ENCODE measurements around the gene NAT9. TPM values are rescaled to one million over a fixed set of nuclear protein-coding genes. Genes with fewer than 3 reads are reported as not detected.

The NAT9 gene
- total and polyA plus RNA-seq, 2 of the 4 experiments (the other 2 are of a cell fraction): 48.9 to 62.0 TPM

DNA sequence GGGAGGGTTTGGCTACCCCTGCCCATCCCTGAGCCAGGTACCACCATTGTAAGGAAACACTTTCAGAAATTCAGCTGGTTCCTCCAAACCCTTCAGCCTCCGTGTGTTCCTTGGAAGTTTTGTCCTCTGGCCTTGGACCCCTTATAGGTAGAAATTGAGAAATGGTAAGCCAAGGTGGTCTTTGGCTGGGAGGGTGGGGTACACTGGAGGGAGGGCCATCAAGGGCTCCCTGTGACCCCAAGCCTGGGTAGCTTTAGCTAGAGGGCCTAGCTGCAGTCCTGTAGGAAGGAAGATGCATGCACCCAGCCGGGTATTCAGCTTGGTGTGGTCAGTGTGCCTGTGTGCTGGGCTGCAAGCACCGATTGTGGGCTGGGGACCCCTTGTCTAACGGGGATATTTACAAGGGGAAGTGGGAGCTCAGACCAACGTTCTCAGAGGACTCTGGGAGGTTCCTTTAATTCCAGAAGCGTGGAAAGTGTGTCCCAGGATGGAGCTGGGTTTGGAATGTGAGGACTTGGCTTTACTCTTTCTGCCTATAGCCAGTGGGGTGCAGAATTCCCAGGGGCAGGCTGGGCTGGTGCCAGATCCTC, 6.8 kb downstream of the NAT9 start:
- Histone ChIP-seq H3K9ac (ENCODE audit: low read depth, low read length) (no peak overlapping the region), H4K8ac (ENCODE audit: low read depth in 2 of 2, low read length in 2 of 2) (no peak overlapping the region), H3K23ac (ENCODE audit: low read depth, low read length) (no peak overlapping the region), H3K9me1 (ENCODE audit: insufficient read depth, low read length) (peaks cover 9% of the 10 kb centered on the region; the same call in 1 of the 2 replicates), H2AK5ac (ENCODE audit: low read depth, low read length) (no peak overlapping the region), H3K27ac (ENCODE audit: insufficient read depth, low read length) (no peak overlapping the region), H4K5ac (ENCODE audit: low read depth, low read length) (no peak overlapping the region), H2BK20ac (ENCODE audit: low read depth, low read length) (no peak overlapping the region), H2BK15ac (ENCODE audit: low read depth, low read length) (no peak overlapping the region), H2BK5ac (ENCODE audit: low read depth, low read length, poor library complexity, severe bottlenecking) (no peak overlapping the region), H3K79me1 (ENCODE audit: low read depth in 1 of 2, low read length in 2 of 2) (peaks cover 14 to 19% of the 10 kb centered on the region in 2 experiments; a peak in 3 of 4 replicates), H2AK9ac (replicated peaks; ENCODE audit: low read depth, low read length, poor library complexity) (no peak overlapping the region), H3K14ac (replicated peaks; ENCODE audit: low read depth, low read length) (no peak overlapping the region), H2BK120ac (ENCODE audit: low read depth, low read length) (no peak overlapping the region), H3K56ac (ENCODE audit: extremely low read depth, insufficient read depth, low read length) (no peak overlapping the region), H3K4me1 (ENCODE audit: control insufficient read depth, insufficient read depth, low read length) (peaks cover 15% of the 10 kb centered on the region), H3K27me3 (ENCODE audit: control insufficient read depth, insufficient read depth, low read length) (no peaks in the 10 kb centered on the region), H3K4ac (ENCODE audit: low read depth, low read length) (no peak overlapping the region), H3K4me2 (ENCODE audit: low read depth, low read length) (no peak overlapping the region), H3K18ac (ENCODE audit: low read depth, low read length) (no peak overlapping the region), H3K4me3 (ENCODE audit: insufficient read depth, low read depth, low read length) (no peak overlapping the region), H3K9me3 (ENCODE audit: control insufficient read depth, insufficient read depth, low read length) (no peaks in the 10 kb centered on the region), H4K20me1 (ENCODE audit: insufficient read depth, low read length) (peaks cover 10% of the 10 kb centered on the region), H3K36me3 (ENCODE audit: control insufficient read depth, insufficient read depth, low read length) (peaks cover 35% of the 10 kb centered on the region), H2AFZ (replicated peaks; ENCODE audit: low read length, poor library complexity) (no peak overlapping the region), H4K91ac (ENCODE audit: insufficient read depth, low read depth, low read length) (no peak overlapping the region)
- 0% methylated on average over 1 of the region's 6 CpGs; no CpG with 5 or more reads in 1 of the 2 experiments for WGBS, 2 experiments (ENCODE audit: extremely low coverage in 2 of 2, insufficient read length in 1 of 2)
- no peak for TF ChIP-seq MAZ (IDR thresholded peaks at IDR 0.05; ENCODE audit: borderline replicate concordance, low read depth, low read length)
- BruUV-seq (replicated peaks): no TSS peak
- ChIA-PET POLR2A (ENCODE audit: unreplicated experiment) (no interaction called here), CTCF (no interaction called here)
- dilution Hi-C loops (cut with HindIII; ENCODE audit: low sequenced_read_pairs, unreplicated experiment): no loop called here
- ATAC-seq (ENCODE audit: low read depth) (no peak), DNase-seq (no peak)
- intact Hi-C loops (cut with micrococcal nuclease): no loop called here
- in situ Hi-C loops (cut with MboI; ENCODE audit: low sequenced_read_pairs): no loop called here

All from IMR-90 (cell line).